ENCODE measurements around the gene ZNF225. TPM values are rescaled to one million over a fixed set of nuclear protein-coding genes. Genes with fewer than 3 reads are reported as not detected.

The ZNF225 gene
- total and polyA plus RNA-seq, 9 of the 15 experiments (the other 6 are each of a cell fraction or from before 2014, with no cell fraction given) = 1.4 to 4.2 (median 2.2) TPM

GRCh38 chr19:44093931-44094765 lies 19.1 kb upstream of the ZNF225 start, which contains the start of gene ZNF224 (continued):
- TF ChIP-seq RBM22 (IDR thresholded peaks at IDR 0.05; ENCODE audit: low read depth, low read length, poor library complexity, severe bottlenecking) (no peak), POLR3A (IDR thresholded peaks at IDR 0.05; ENCODE audit: borderline replicate concordance, extremely low read depth, insufficient read depth, insufficient read length) (no peak), POLR2A (conservative IDR thresholded peaks at IDR 0.05) (peak; percentile 74), TAL1 (IDR thresholded peaks at IDR 0.05) (no peak), HMG20B (CRISPR knock-in tag; IDR thresholded peaks at IDR 0.05) (no peak), NFIX (CRISPR knock-in tag; IDR thresholded peaks at IDR 0.05; ENCODE audit: low read depth) (no peak), MECOM (CRISPR knock-in tag; IDR thresholded peaks at IDR 0.05) (no peak), NCOR1 (IDR thresholded peaks at IDR 0.05) (no peak), ZNF277 (CRISPR knock-in tag; IDR thresholded peaks at IDR 0.05; ENCODE audit: borderline replicate concordance) (no peak), NR2C1 (IDR thresholded peaks at IDR 0.05) (peak; percentile 73; the same call in 1 of the 2 replicates), NR2C1 (tag; IDR thresholded peaks at IDR 0.05) (peak; percentile 90), THRAP3 (IDR thresholded peaks at IDR 0.05; ENCODE audit: borderline replicate concordance) (no peak), IRF2 (CRISPR knock-in tag; IDR thresholded peaks at IDR 0.05) (no peak), EHMT2 (IDR thresholded peaks at IDR 0.05) (no peak), CBFB (CRISPR knock-in tag; IDR thresholded peaks at IDR 0.05) (no peak), HDAC2 (IDR thresholded peaks at IDR 0.05) (no peak), ZNF3 (CRISPR knock-in tag; IDR thresholded peaks at IDR 0.05) (no peak), FOXK1 (CRISPR knock-in tag; IDR thresholded peaks at IDR 0.05; ENCODE audit: borderline replicate concordance) (no peak), CBFA2T2 (conservative IDR thresholded peaks at IDR 0.05) (no peak), POLR3G (IDR thresholded peaks at IDR 0.05; ENCODE audit: extremely low read depth, insufficient read length, insufficient replicate concordance) (no peak), LCOR (CRISPR knock-in tag; IDR thresholded peaks at IDR 0.05) (0 out of 2 replicates have a peak, but pooled peaks have one; percentile 18), STAT5A (IDR thresholded peaks at IDR 0.05; ENCODE audit: borderline replicate concordance, low read length) (no peak), RBFOX2 (IDR thresholded peaks at IDR 0.05; ENCODE audit: low read depth, low read length) (peak; percentile 75), MYC (IDR thresholded peaks at IDR 0.05; ENCODE audit: low read depth, low read length) (no peak; the same call in 1 of the 2 replicates), MYC (CRISPR knock-in tag; IDR thresholded peaks at IDR 0.05; ENCODE audit: borderline replicate concordance, low read depth) (no peak), SOX6 (IDR thresholded peaks at IDR 0.05) (0 out of 2 replicates have a peak, but pooled peaks have one; percentile 7), TCF7L2 (IDR thresholded peaks at IDR 0.05; ENCODE audit: low read depth, low read length) (no peak), CREB1 (IDR thresholded peaks at IDR 0.05) (peak; percentile 80), CREB1 (CRISPR knock-in tag; IDR thresholded peaks at IDR 0.05) (peak; percentile 41; the same call in 1 of the 2 replicates), NBN (IDR thresholded peaks at IDR 0.05; ENCODE audit: low read depth) (no peak), E2F5 (CRISPR knock-in tag; IDR thresholded peaks at IDR 0.05) (no peak), ZNF696 (CRISPR knock-in tag; conservative IDR thresholded peaks at IDR 0.05) (no peak)

Measured in K562 (cell line).